ENCODE data around the gene AMTN.
"Not testable (repeated sequence)": the region's sequence is repeated elsewhere in the genome, so short reads cannot be mapped to it uniquely, and the experiment has no call there.

AMTN gene

GRCh38 chr4:70518269-70518668, at the start of gene AMTN:
AMTN (plus strand) TSS chr4:70518569; CDS start chr4:70518778, 209 bp downstream.
- no peak for DNase-seq

- no peak for DNase-seq
These were observed 46.5 kb upstream of the AMTN start, which contains the start of gene MUC7 for GRCh38 chr4:70471897-70472296. MUC7 (plus strand) TSS chr4:70472197; CDS start chr4:70474022, 1,825 bp downstream.

GRCh38 chr4:70473679-70474078, 44.7 kb upstream of the AMTN start:
- no peak for DNase-seq

GRCh38 chr4:70488748-70489147, 29.6 kb upstream of the AMTN start:
- DNase-seq = no peak

GRCh38 chr4:70496231-70496630, 22.1 kb upstream of the AMTN start:
- no peak for DNase-seq

- DNase-seq = not testable (repeated sequence)
These were observed 16.5 kb upstream of the AMTN start for GRCh38 chr4:70501838-70502237.

GRCh38 chr4:70504733-70505132, 13.6 kb upstream of the AMTN start:
- no peak for DNase-seq

GRCh38 chr4:70505151-70505748, 13.1 kb upstream of the AMTN start:
- peak; percentile 41 for DNase-seq

- no peak for DNase-seq
These were observed 9.6 kb upstream of the AMTN start for GRCh38 chr4:70508801-70509200.

GRCh38 chr4:70511365-70511764, 7.0 kb upstream of the AMTN start:
- DNase-seq = no peak

- DNase-seq = no peak
These were observed 2.8 kb upstream of the AMTN start for GRCh38 chr4:70515367-70516250.

GRCh38 chr4:70518716-70519115, 347 bp downstream of the AMTN start:
- DNase-seq = no peak

- DNase-seq = no peak
These were observed 4.3 kb downstream of the AMTN start for GRCh38 chr4:70522626-70523025.

- no peak for DNase-seq
These were observed 12.6 kb downstream of the AMTN start for GRCh38 chr4:70530997-70531396.

GRCh38 chr4:70531981-70532380, 13.6 kb downstream of the AMTN start:
- DNase-seq = no peak

GRCh38 chr4:70533211-70533610, 14.8 kb downstream of the AMTN start:
- no peak for DNase-seq

GRCh38 chr4:70533791-70534190, 15.4 kb downstream of the AMTN start:
- DNase-seq = no peak

- DNase-seq = not testable (repeated sequence)
These were observed 16.5 kb downstream of the AMTN start for GRCh38 chr4:70534886-70535285.

GRCh38 chr4:70538869-70539268, 20.5 kb downstream of the AMTN start:
- no peak for DNase-seq

- DNase-seq = no peak
These were observed 26.0 kb downstream of the AMTN start for GRCh38 chr4:70544279-70544868.

GRCh38 chr4:70556856-70557255, 38.5 kb downstream of the AMTN start:
- no peak for DNase-seq

GRCh38 chr4:70559211-70559830, 41.0 kb downstream of the AMTN start:
- DNase-seq = peak; percentile 63

- no peak for DNase-seq
These were observed 41.6 kb downstream of the AMTN start for GRCh38 chr4:70559924-70560323.
